Transverse colon (tissue), 4 donors: Measurements from ENCODE around the gene VAMP8. TPM values are rescaled to one million over a fixed set of nuclear protein-coding genes. Genes with fewer than 3 reads are reported as not detected.
A peak's percentile ranks its signal among the peaks of the same experiment; 100 is the strongest.

Experiments
- DNase-seq: peaks from one replicate; pipeline ENCODE4 v3.0.0-alpha.2; 2019
- H3K27ac ChIP-seq, 4 donors: fragments of 200-600 bp; sonication (generic); 2 replicates each; pipeline ENCODE4 v1.5.1; 2016 to 2018; ENCODE audit warnings: inconsistent platforms in 4 of 4
- H3K27me3 ChIP-seq: fragments of 200-600 bp; sonication (generic); 2 replicates; pipeline ENCODE4 v1.5.1; 2017; ENCODE audit warnings: inconsistent platforms
- H3K36me3 ChIP-seq, 4 donors: fragments of 200-600 bp; sonication (generic); 2 replicates each; pipeline ENCODE4 v1.5.1; 2017 to 2019; ENCODE audit warnings: inconsistent platforms in 4 of 4
- H3K4me1 ChIP-seq, 4 donors: fragments of 200-600 bp; sonication (generic); 2 replicates each; pipeline ENCODE4 v1.5.1; 2017 to 2020; ENCODE audit warnings: inconsistent platforms in 4 of 4
- H3K4me3 ChIP-seq, 4 donors: fragments of 200-600 bp; sonication (generic); 1 replicate in 1 of 4; 2 replicates in 3 of 4; pipeline versions ENCODE4 v1.5.1 to v1.6.1; 2017 to 2019; ENCODE audit warnings: inconsistent platforms in 4 of 4
- H3K9me3 ChIP-seq, 2 donors: fragments of 200-600 bp; sonication (generic); 2 replicates each; pipeline ENCODE4 v1.5.1; 2017 to 2019; ENCODE audit warnings: inconsistent platforms in 2 of 2
- EP300 ChIP-seq: sonication (generic); formaldehyde crosslinking; IDR thresholded peaks from one replicate; pipeline ENCODE4 v1.6.1; 2017; ENCODE audit warnings: antibody characterized with exemption, low read depth
- POLR2A ChIP-seq: fragments of 450-650 bp; IDR thresholded peaks from one replicate; pipeline ENCODE4 v1.6.1; 2016; ENCODE audit warnings: antibody characterized with exemption, mild to moderate bottlenecking, moderate library complexity
- POLR2AphosphoS5 ChIP-seq, 3 donors: sonication (generic); formaldehyde crosslinking; IDR thresholded peaks; one replicate each; pipeline ENCODE4 v1.6.1; 2016; ENCODE audit warnings: antibody characterized with exemption in 3 of 3
- WGBS, 2 donors: methylation state at CpG; one replicate each; pipeline ENCODE4 v1.1.5; 2018; ENCODE audit warnings: low coverage in 1 of 2; 5-methylcytosine and 5-hydroxymethylcytosine counted together
- in situ Hi-C, 4 donors: fragments of 200-750 bp; cut with MboI; loops; one replicate each; pipeline versions ENCODE4 v1.15.0 to v1.15.1; 2017; ENCODE audit warnings: low sequenced_read_pairs in 3 of 4, low pct_ligation_motif_present in 1 of 4, low pct_unique_long_range_greater_than_20kb in 1 of 4
- intact Hi-C: fragments of 100-400 bp; cut with DNase I; formaldehyde crosslinking; loops from one replicate; pipeline ENCODE4 v1.15.1; 2023; ENCODE audit warnings: low total_unique reads
- total RNA-seq, 4 donors: library from RNA; depleted of rRNA; stranded (reverse); fragments of >200 nt; gene quantifications; one replicate each; pipeline ENCODE4 v1.1.0, GENCODE V29; 2016
- TF ChIP-seq, protein P1 (sequence below), 5 experiments: fragments of 200-600 bp in 3 of 5; fragments of 450-650 bp in 2 of 5; sonication (generic) in 3 of 5; IDR thresholded peaks; 1 replicate in 2 of 5; 2 replicates in 3 of 5; pipeline ENCODE4 v1.5.1; 2016 to 2017; ENCODE audit warnings: antibody characterized with exemption in 5 of 5, inconsistent platforms in 3 of 5, mild to moderate bottlenecking in 2 of 5, moderate library complexity in 1 of 5

The VAMP8 gene
- total RNA-seq, 4 donors from 2014 or later: 10.5 to 186 (median 147) TPM

DNA sequence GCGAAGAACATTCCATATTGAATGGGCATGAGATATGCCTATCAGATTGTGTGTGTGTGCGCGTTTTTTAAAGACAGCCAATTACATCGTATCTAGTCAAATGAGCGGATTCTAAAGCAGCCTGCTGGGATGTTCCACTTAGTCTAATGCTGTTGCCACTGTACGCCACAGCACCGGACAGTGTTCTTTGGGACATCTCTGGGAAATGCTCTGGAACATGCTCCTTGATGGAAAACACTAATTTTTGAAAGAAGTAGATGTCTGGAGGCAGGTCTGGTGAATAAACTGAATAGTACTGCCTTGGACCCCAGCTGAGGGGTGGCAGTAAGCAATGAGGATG, 28.7 kb downstream of the VAMP8 start:
- peaks cover 27 to 39% (median 33%) of the 10 kb centered on the region in 4 donors for H3K4me1 ChIP-seq
- no peaks in the 10 kb centered on the region for H3K27me3 ChIP-seq
- DNase-seq: no peak
- 74 to 80% methylated on average over 3 to 7 of the region's 7 CpGs for WGBS, 2 donors
- TF ChIP-seq POLR2AphosphoS5 (IDR thresholded peaks at IDR 0.05): no peak
- TF ChIP-seq POLR2A: no peak
- TF ChIP-seq, protein P1, sequence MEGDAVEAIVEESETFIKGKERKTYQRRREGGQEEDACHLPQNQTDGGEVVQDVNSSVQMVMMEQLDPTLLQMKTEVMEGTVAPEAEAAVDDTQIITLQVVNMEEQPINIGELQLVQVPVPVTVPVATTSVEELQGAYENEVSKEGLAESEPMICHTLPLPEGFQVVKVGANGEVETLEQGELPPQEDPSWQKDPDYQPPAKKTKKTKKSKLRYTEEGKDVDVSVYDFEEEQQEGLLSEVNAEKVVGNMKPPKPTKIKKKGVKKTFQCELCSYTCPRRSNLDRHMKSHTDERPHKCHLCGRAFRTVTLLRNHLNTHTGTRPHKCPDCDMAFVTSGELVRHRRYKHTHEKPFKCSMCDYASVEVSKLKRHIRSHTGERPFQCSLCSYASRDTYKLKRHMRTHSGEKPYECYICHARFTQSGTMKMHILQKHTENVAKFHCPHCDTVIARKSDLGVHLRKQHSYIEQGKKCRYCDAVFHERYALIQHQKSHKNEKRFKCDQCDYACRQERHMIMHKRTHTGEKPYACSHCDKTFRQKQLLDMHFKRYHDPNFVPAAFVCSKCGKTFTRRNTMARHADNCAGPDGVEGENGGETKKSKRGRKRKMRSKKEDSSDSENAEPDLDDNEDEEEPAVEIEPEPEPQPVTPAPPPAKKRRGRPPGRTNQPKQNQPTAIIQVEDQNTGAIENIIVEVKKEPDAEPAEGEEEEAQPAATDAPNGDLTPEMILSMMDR (IDR thresholded peaks at IDR 0.05): no peak
- TF ChIP-seq EP300: no peak
- H3K27ac ChIP-seq: peak overlapping the region in 2 of 4 donors; percentile 5 to 42
- H3K4me3 ChIP-seq: no peak overlapping the region
- in situ Hi-C loops (no loop called here), intact Hi-C loops (no loop called here)
- no peaks in the 10 kb centered on the region for H3K9me3 ChIP-seq
- H3K36me3 ChIP-seq: peaks cover 0 to 9% (median 0%) of the 10 kb centered on the region in 4 donors

- in situ Hi-C loops (no loop called here), intact Hi-C loops (no loop called here)
- Histone ChIP-seq H3K27me3 (no peaks in the 10 kb centered on the region), H3K4me1 (peaks cover 20 to 36% (median 29%) of the 10 kb centered on the region in 4 donors), H3K36me3 (peaks cover 0 to 9% (median 0%) of the 10 kb centered on the region in 4 donors), H3K9me3 (no peaks in the 10 kb centered on the region), H3K27ac (no peak overlapping the region), H3K4me3 (no peak overlapping the region)
- DNase-seq: no peak
- WGBS, 2 donors: 80 to 89% methylated on average over 1 to 9 of the region's 9 CpGs
- no peak for TF ChIP-seq EP300
- TF ChIP-seq POLR2A: no peak
- TF ChIP-seq, protein P1 (IDR thresholded peaks at IDR 0.05): no peak
- no peak for TF ChIP-seq POLR2AphosphoS5 (IDR thresholded peaks at IDR 0.05)
Observed at GRCh38 chr2:85607268-85608215, 30.2 kb downstream of the VAMP8 start.

DNA sequence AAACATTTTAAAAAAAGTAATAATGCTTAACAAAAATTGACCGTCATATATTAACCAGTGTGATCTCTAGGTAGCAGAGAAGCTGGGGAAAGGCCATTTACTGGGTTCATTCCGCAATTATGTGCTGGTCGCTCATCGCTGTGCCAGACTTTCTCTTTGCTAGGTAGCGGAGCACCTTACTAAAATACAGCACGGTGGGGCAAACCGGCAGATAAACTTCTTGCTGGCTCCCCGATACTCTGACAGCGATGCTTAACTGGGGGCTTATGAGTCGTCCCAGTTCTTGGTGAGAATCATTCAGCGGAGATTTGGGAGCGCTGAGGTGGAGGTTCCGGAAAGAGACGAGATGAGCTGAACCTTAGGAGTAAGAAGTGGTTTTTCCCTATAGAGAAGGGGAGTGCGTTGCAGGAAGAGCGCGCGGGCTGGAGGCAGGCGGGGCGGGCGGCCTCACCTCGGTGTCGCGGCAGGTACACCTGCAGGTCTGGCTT, 33.9 kb downstream of the VAMP8 start:
- 4 to 15% methylated on average over 4 to 24 of the region's 24 CpGs for WGBS, 2 donors
- Histone ChIP-seq H3K4me1 (peaks cover 4 to 21% (median 12%) of the 10 kb centered on the region in 4 donors), H3K27ac (peak overlapping the region; percentile 88 to 91 (median 89)), H3K4me3 (peak overlapping the region; percentile 60 to 93 (median 92)), H3K36me3 (peaks cover 0 to 9% (median 0%) of the 10 kb centered on the region in 4 donors), H3K27me3 (no peaks in the 10 kb centered on the region), H3K9me3 (no peaks in the 10 kb centered on the region)
- TF ChIP-seq, protein P1 (IDR thresholded peaks at IDR 0.05): no peak
- TF ChIP-seq EP300: no peak
- no peak for TF ChIP-seq POLR2AphosphoS5 (IDR thresholded peaks at IDR 0.05)
- no peak for TF ChIP-seq POLR2A
- no peak for DNase-seq
- in situ Hi-C loops (no loop called here), intact Hi-C loops (loop anchor here (1.0 kb wide), 1 partner anchor 17 kb away; no protein-coding TSS in a partner anchor)
